Neural progenitor cell (in vitro differentiated cells): Measurements from ENCODE around the gene FABP7. TPM values are rescaled to one million over a fixed set of nuclear protein-coding genes. Genes with fewer than 3 reads are reported as not detected.

Source experiments
- DNase-seq: peaks from one replicate; pipeline ENCODE4 v3.0.0-alpha.2; 2016; ENCODE audit warnings: low spot score
- H2AFZ ChIP-seq: fragments of 200-600 bp; sonication (generic); replicated peaks from 2 replicates; pipeline ENCODE4 v1.6.1; 2016; ENCODE audit warnings: antibody characterized with exemption
- H3F3A ChIP-seq: fragments of 200-600 bp; sonication (generic); 2 replicates; pipeline ENCODE4 v1.6.1; 2016; ENCODE audit warnings: antibody characterized with exemption, low read depth
- H3K27ac ChIP-seq: fragments of 200-600 bp; sonication (generic); 2 replicates; pipeline ENCODE4 v1.5.1; 2016; ENCODE audit warnings: mild to moderate bottlenecking
- H3K27me3 ChIP-seq: fragments of 200-600 bp; sonication (generic); 2 replicates; pipeline ENCODE4 v1.6.1; 2016; ENCODE audit warnings: mild to moderate bottlenecking, moderate library complexity
- H3K36me3 ChIP-seq: fragments of 200-600 bp; sonication (generic); 2 replicates; pipeline ENCODE4 v1.5.1; 2016
- H3K4me1 ChIP-seq: fragments of 200-600 bp; sonication (generic); 2 replicates; pipeline ENCODE4 v1.6.1; 2016; ENCODE audit warnings: mixed run types
- H3K4me2 ChIP-seq: fragments of 200-600 bp; sonication (generic); 2 replicates; pipeline ENCODE4 v1.6.1; 2016
- H3K4me3 ChIP-seq: fragments of 200-600 bp; sonication (generic); 2 replicates; pipeline ENCODE4 v1.5.1; 2016
- H3K79me2 ChIP-seq: fragments of 200-600 bp; sonication (generic); 2 replicates; pipeline ENCODE4 v1.6.1; 2016; ENCODE audit warnings: low read depth
- H3K9ac ChIP-seq: fragments of 200-600 bp; sonication (generic); 2 replicates; pipeline ENCODE4 v1.6.1; 2016
- H3K9me3 ChIP-seq: fragments of 200-600 bp; sonication (generic); 2 replicates; pipeline ENCODE4 v1.5.1; 2016; ENCODE audit warnings: low read depth
- H4K20me1 ChIP-seq: fragments of 200-600 bp; sonication (generic); 2 replicates; pipeline ENCODE4 v1.6.1; 2016; ENCODE audit warnings: low read depth
- H3K27ac Mint-ChIP-seq: 3 replicates; pipeline ENCODE4 v1.8.0; 2021; ENCODE audit warnings: mixed read lengths
- H3K27me3 Mint-ChIP-seq: 2 replicates; pipeline ENCODE4 v1.8.0; 2022; ENCODE audit warnings: low read depth, mild to moderate bottlenecking, inconsistent platforms, moderate library complexity, mixed read lengths; ENCODE audit not compliant: insufficient read depth
- H3K36me3 Mint-ChIP-seq: 3 replicates; pipeline ENCODE4 v1.8.0; 2021; ENCODE audit warnings: mixed read lengths
- H3K4me1 Mint-ChIP-seq: 3 replicates; pipeline ENCODE4 v1.8.0; 2021; ENCODE audit warnings: mixed read lengths
- H3K4me3 Mint-ChIP-seq: 3 replicates; pipeline ENCODE4 v1.8.0; 2021; ENCODE audit warnings: mild to moderate bottlenecking, moderate library complexity, mixed read lengths
- H3K9me3 Mint-ChIP-seq: 3 replicates; pipeline ENCODE4 v1.8.0; 2020; ENCODE audit warnings: mixed read lengths
- EZH2 ChIP-seq: fragments of 200-600 bp; sonication (generic); IDR thresholded peaks from 2 replicates; pipeline ENCODE4 v1.6.1; 2017; ENCODE audit warnings: antibody characterized with exemption, mild to moderate bottlenecking, moderate library complexity
- EZH2phosphoT487 ChIP-seq: fragments of 200-600 bp; sonication (generic); IDR thresholded peaks from 2 replicates; pipeline ENCODE4 v1.6.1; 2017; ENCODE audit warnings: antibody characterized with exemption
- total RNA-seq: library from RNA; depleted of rRNA; stranded (reverse); fragments of >200 nt; gene quantifications from 2 replicates; pipeline ENCODE4 v1.2.3, GENCODE V29; 2015; ENCODE audit warnings: low replicate concordance
- TF ChIP-seq, protein P1 (sequence below): fragments of 200-600 bp; sonication (generic); IDR thresholded peaks from 2 replicates; pipeline ENCODE4 v1.5.1; 2017; ENCODE audit warnings: antibody characterized with exemption, mild to moderate bottlenecking

Gene FABP7
- total RNA-seq, 1 donor from 2014 or later: 58.2 TPM

DNA sequence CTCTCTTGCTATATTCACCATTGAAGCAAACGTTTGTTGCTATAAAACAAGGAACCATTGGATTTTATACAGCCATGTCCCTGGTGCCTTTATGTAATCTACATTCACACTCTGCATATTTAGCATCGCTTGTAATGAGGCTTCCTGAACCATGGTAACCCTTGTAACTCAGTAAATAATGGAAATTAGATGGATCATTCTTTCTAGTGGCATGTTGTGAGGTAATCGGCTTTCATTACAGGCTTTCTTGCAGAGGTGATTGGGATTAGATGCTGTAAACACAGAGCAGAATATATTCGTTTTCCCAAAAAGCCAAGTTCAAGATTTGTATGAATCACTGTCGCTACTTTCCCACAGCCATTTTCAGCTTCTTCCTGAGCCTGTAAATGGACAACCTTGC is 45.6 kb downstream of the FABP7 start:
- DNase-seq: no peak
- Mint-ChIP-seq H3K27me3 (peaks cover 3% of the 10 kb centered on the region), H3K36me3 (no peaks in the 10 kb centered on the region), H3K4me3 (no peak overlapping the region), H3K9me3 (no peaks in the 10 kb centered on the region), H3K27ac (no peak overlapping the region), H3K4me1 (no peaks in the 10 kb centered on the region)
- peaks cover 5% of the 10 kb centered on the region for H3K4me1 ChIP-seq
- no peak overlapping the region for H3K27ac ChIP-seq
- H3K4me2 ChIP-seq: no peak overlapping the region
- H4K20me1 ChIP-seq: no peaks in the 10 kb centered on the region
- H3F3A ChIP-seq: no peaks in the 10 kb centered on the region
- H3K4me3 ChIP-seq: no peak overlapping the region
- no peaks in the 10 kb centered on the region for H3K27me3 ChIP-seq
- TF ChIP-seq EZH2phosphoT487 (no peak), EZH2 (no peak)
- TF ChIP-seq, protein P1, sequence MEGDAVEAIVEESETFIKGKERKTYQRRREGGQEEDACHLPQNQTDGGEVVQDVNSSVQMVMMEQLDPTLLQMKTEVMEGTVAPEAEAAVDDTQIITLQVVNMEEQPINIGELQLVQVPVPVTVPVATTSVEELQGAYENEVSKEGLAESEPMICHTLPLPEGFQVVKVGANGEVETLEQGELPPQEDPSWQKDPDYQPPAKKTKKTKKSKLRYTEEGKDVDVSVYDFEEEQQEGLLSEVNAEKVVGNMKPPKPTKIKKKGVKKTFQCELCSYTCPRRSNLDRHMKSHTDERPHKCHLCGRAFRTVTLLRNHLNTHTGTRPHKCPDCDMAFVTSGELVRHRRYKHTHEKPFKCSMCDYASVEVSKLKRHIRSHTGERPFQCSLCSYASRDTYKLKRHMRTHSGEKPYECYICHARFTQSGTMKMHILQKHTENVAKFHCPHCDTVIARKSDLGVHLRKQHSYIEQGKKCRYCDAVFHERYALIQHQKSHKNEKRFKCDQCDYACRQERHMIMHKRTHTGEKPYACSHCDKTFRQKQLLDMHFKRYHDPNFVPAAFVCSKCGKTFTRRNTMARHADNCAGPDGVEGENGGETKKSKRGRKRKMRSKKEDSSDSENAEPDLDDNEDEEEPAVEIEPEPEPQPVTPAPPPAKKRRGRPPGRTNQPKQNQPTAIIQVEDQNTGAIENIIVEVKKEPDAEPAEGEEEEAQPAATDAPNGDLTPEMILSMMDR: no peak
- no peaks in the 10 kb centered on the region for H3K79me2 ChIP-seq
- no peak overlapping the region for H3K9ac ChIP-seq
- no peaks in the 10 kb centered on the region for H3K9me3 ChIP-seq
- H2AFZ ChIP-seq: no peak overlapping the region
- no peaks in the 10 kb centered on the region for H3K36me3 ChIP-seq

DNA sequence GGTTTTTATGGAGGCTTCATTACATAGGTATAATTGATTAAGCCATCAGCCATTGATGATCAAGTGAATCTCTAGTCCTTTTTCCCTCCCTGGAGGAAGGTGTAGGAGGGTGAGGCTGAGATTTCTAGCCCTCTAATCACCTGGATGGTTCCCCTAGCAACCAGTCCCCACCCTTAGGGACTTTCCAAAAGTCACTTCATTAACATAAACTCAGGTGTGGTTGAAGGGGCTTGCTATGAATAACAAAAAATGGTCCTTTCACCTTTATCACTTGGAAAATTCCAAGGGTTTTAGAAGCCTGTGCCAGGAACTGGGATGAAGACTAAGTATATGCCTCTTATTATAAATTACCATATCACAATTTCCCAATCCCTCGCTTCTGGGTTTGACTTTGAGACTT is 49.9 kb downstream of the FABP7 start:
- no peak overlapping the region for H3K4me2 ChIP-seq
- H3K36me3 ChIP-seq: no peaks in the 10 kb centered on the region
- no peaks in the 10 kb centered on the region for H4K20me1 ChIP-seq
- H3K27ac Mint-ChIP-seq: no peak overlapping the region
- peaks cover 4% of the 10 kb centered on the region for H3K27me3 Mint-ChIP-seq
- no peak overlapping the region for H3K4me3 ChIP-seq
- no peaks in the 10 kb centered on the region for H3K27me3 ChIP-seq
- H3K27ac ChIP-seq: no peak overlapping the region
- no peak for DNase-seq
- H3K4me3 Mint-ChIP-seq: no peak overlapping the region
- TF ChIP-seq EZH2: no peak
- TF ChIP-seq, protein P1: no peak
- no peaks in the 10 kb centered on the region for H3K9me3 ChIP-seq
- H3K9me3 Mint-ChIP-seq: no peaks in the 10 kb centered on the region
- H3K79me2 ChIP-seq: no peaks in the 10 kb centered on the region
- H3F3A ChIP-seq: peaks cover 9% of the 10 kb centered on the region
- peaks cover 15% of the 10 kb centered on the region for H3K4me1 ChIP-seq
- H2AFZ ChIP-seq: no peak overlapping the region
- H3K36me3 Mint-ChIP-seq: no peaks in the 10 kb centered on the region
- H3K9ac ChIP-seq: no peak overlapping the region
- H3K4me1 Mint-ChIP-seq: peaks cover 11% of the 10 kb centered on the region

DNA sequence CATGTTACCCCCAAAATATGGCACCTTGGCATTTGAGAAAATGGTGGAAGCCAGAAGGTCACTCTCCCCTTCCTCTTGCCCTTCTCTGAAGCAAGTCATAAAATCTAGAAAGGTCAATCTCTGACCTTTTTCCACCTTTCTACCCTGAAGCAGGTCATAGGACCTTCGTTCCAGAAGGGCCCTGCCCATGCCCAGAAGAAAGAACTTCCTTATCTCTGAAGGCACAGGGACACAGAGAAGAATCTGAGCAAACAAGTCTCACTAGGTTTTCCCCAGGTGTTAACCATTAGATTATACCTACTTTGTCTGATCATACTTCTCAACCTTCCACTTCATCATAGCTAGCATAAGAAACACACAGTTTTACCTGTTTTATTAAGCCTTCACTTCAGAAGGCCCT is 52.0 kb downstream of the FABP7 start:
- Mint-ChIP-seq H3K27me3 (peaks cover 4% of the 10 kb centered on the region), H3K36me3 (no peaks in the 10 kb centered on the region), H3K9me3 (no peaks in the 10 kb centered on the region), H3K4me1 (peaks cover 11% of the 10 kb centered on the region), H3K27ac (no peak overlapping the region), H3K4me3 (no peak overlapping the region)
- Histone ChIP-seq H3K9me3 (no peaks in the 10 kb centered on the region), H4K20me1 (no peaks in the 10 kb centered on the region), H3K79me2 (no peaks in the 10 kb centered on the region), H3K4me3 (no peak overlapping the region), H2AFZ (no peak overlapping the region), H3K9ac (no peak overlapping the region), H3F3A (peaks cover 9% of the 10 kb centered on the region), H3K4me1 (peaks cover 15% of the 10 kb centered on the region), H3K4me2 (no peak overlapping the region), H3K27me3 (no peaks in the 10 kb centered on the region), H3K36me3 (no peaks in the 10 kb centered on the region), H3K27ac (no peak overlapping the region)
- TF ChIP-seq, protein P1: no peak
- TF ChIP-seq EZH2: no peak
- TF ChIP-seq EZH2phosphoT487: no peak
- no peak for DNase-seq

DNA sequence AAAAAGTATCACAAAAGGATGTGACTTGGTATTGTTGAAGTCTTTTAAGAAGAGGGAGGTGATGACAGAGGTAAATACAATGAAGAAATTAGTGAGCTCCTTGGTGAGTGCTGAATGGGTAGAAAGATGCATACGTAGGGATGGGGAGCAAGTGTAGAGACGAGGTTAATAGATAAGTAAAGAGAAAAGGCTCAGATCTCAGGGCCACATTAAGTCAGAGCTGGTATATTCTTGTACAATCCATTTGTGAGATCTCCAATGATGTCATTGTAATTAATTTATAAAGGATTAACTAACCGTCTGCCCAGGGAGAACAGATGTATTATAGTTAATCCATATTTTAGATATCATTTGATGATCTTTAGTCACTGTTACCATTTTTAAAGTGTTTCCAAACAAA is 52.9 kb downstream of the FABP7 start:
- Histone ChIP-seq H3K79me2 (no peaks in the 10 kb centered on the region), H2AFZ (no peak overlapping the region), H3K27ac (peak overlapping the region; percentile 58), H4K20me1 (no peaks in the 10 kb centered on the region), H3K27me3 (no peaks in the 10 kb centered on the region), H3K4me2 (peak overlapping the region; percentile 20), H3K9me3 (no peaks in the 10 kb centered on the region), H3K9ac (no peak overlapping the region), H3K36me3 (no peaks in the 10 kb centered on the region), H3F3A (peaks cover 9% of the 10 kb centered on the region), H3K4me3 (no peak overlapping the region), H3K4me1 (peaks cover 15% of the 10 kb centered on the region)
- Mint-ChIP-seq H3K4me1 (peaks cover 11% of the 10 kb centered on the region), H3K27ac (no peak overlapping the region), H3K4me3 (no peak overlapping the region), H3K9me3 (no peaks in the 10 kb centered on the region), H3K27me3 (peaks cover 4% of the 10 kb centered on the region), H3K36me3 (no peaks in the 10 kb centered on the region)
- TF ChIP-seq, protein P1: no peak
- no peak for TF ChIP-seq EZH2
- TF ChIP-seq EZH2phosphoT487: no peak
- DNase-seq: no peak
